Hair follicular keratinocyte (primary cell): ENCODE results near the gene RETSAT. TPM values are rescaled to one million over a fixed set of nuclear protein-coding genes. Genes with fewer than 3 reads are reported as not detected.

Experiments
- total RNA-seq: library from RNA; depleted of rRNA; stranded (reverse); fragments of >200 nt; gene quantifications from 2 replicates; pipeline ENCODE4 v1.2.3, GENCODE V29; 2015

Gene RETSAT
- total RNA-seq: 47.9 and 54.3 TPM in 2 replicates

GRCh38 chr2:85354286-85355072 is at the start of gene RETSAT, which contains the start of gene ELMOD3:
RETSAT (minus strand) TSS chr2:85354528; CDS start chr2:85354507, 21 bp downstream.
ELMOD3 (plus strand) TSS chr2:85354769; CDS start chr2:85357199, 2,430 bp downstream.

GRCh38 chr2:85327822-85328617 is 26.3 kb downstream of the RETSAT start, which contains the start of gene TGOLN2:
TGOLN2 (minus strand) TSS chr2:85327989; CDS start chr2:85327962, 27 bp downstream.

Other genes starting within 250 kb of the RETSAT start
- 1.4 and 2.0 TPM in 2 replicates for gene TCF7L1, start 221.1 kb downstream of the RETSAT start, total RNA-seq
- 28.9 and 31.1 TPM in 2 replicates for gene TGOLN2, start 26.5 kb downstream of the RETSAT start, total RNA-seq
- 10.7 and 16.7 TPM in 2 replicates for gene ELMOD3, start 241 bp upstream of the RETSAT start, total RNA-seq
- 287 and 398 TPM in 2 replicates for gene CAPG, start 55.8 kb upstream of the RETSAT start, total RNA-seq
- gene SH2D6, start 64.2 kb upstream of the RETSAT start, total RNA-seq: 0.23 TPM in 1 of 2 replicates, not detected in the other
- 69.0 and 72.9 TPM in 2 replicates for gene MAT2A, start 184.6 kb upstream of the RETSAT start, total RNA-seq
- gene GGCX, start 207.0 kb upstream of the RETSAT start, total RNA-seq: 34.0 and 34.6 TPM in 2 replicates
- 99.9 and 101 TPM in 2 replicates for gene VAMP8, start 223.1 kb upstream of the RETSAT start, total RNA-seq
- gene VAMP5, start 229.9 kb upstream of the RETSAT start, total RNA-seq: 1.4 and 3.0 TPM in 2 replicates
- 158 and 222 TPM in 2 replicates for gene RNF181, start 241.2 kb upstream of the RETSAT start, total RNA-seq
- 10.4 and 12.0 TPM in 2 replicates for gene TMEM150A, start 248.2 kb upstream of the RETSAT start, total RNA-seq